Subcutaneous abdominal adipose tissue (tissue), 5 donors: ENCODE results near the gene GP5.

Experiments used
- H3K27ac ChIP-seq: one replicate; pipeline ENCODE4 v1.7.0; 2013; ENCODE audit warnings: low read depth, mild to moderate bottlenecking, inconsistent platforms, low read length, moderate library complexity
- H3K27me3 ChIP-seq, 5 donors: one replicate each; pipeline ENCODE4 v1.7.0; 2013; ENCODE audit warnings: low read length in 5 of 5, inconsistent platforms in 1 of 5; ENCODE audit not compliant: control insufficient read depth in 5 of 5, insufficient read depth in 4 of 5
- H3K36me3 ChIP-seq, 5 donors: one replicate each; pipeline ENCODE4 v1.7.0; 2013; ENCODE audit warnings: low read length in 5 of 5; ENCODE audit not compliant: control insufficient read depth in 5 of 5, insufficient read depth in 5 of 5
- H3K4me1 ChIP-seq, 5 donors: one replicate each; pipeline ENCODE4 v1.7.0; 2013; ENCODE audit warnings: low read length in 5 of 5, mild to moderate bottlenecking in 3 of 5, moderate library complexity in 1 of 5; ENCODE audit not compliant: control insufficient read depth in 5 of 5, insufficient read depth in 5 of 5
- H3K4me3 ChIP-seq, 5 donors: one replicate each; pipeline ENCODE4 v1.7.0; 2013; ENCODE audit warnings: low read length in 5 of 5, low read depth in 1 of 5
- H3K9ac ChIP-seq, 5 donors: one replicate each; pipeline ENCODE4 v1.7.0; 2013; ENCODE audit warnings: low read length in 5 of 5, mild to moderate bottlenecking in 4 of 5, moderate library complexity in 3 of 5
- H3K9me3 ChIP-seq, 5 donors: one replicate each; pipeline ENCODE4 v1.7.0; 2013; ENCODE audit warnings: low read length in 5 of 5; ENCODE audit not compliant: control insufficient read depth in 5 of 5
- donor health status: healthy.
- donor health status: healthy.
- donor health status: healthy.
- donor health status: healthy.
- donor health status: healthy.

The GP5 gene

DNA sequence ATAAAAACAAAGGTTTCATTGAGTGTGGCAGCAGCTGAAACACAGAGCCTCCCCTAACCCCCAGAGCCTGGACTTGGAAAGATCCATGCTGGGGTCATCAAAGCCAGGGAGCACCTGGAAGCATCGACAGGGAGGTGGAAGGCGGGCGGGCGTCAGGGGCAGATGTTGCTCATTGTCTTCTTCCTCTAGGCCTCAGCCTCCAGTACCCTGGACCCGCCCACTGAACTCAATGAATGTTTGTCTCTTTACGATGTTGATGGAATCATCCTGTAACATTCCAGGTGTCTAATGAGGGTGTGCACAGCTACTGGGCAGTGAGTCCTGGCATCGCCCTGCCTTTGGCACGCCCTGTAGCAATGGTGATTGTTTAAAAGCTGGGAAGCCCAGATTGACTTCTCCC, 9.8 kb downstream of the GP5 start:
- Histone ChIP-seq H3K4me3 (no peak overlapping the region), H3K27ac (no peak overlapping the region), H3K27me3 (peaks cover 4 to 9% (median 7%) of the 10 kb centered on the region in 5 donors), H3K4me1 (peaks cover 0 to 3% (median 0%) of the 10 kb centered on the region in 5 donors), H3K9me3 (peaks cover 0 to 8% (median 4%) of the 10 kb centered on the region in 5 donors), H3K36me3 (no peaks in the 10 kb centered on the region), H3K9ac (no peak overlapping the region)

DNA sequence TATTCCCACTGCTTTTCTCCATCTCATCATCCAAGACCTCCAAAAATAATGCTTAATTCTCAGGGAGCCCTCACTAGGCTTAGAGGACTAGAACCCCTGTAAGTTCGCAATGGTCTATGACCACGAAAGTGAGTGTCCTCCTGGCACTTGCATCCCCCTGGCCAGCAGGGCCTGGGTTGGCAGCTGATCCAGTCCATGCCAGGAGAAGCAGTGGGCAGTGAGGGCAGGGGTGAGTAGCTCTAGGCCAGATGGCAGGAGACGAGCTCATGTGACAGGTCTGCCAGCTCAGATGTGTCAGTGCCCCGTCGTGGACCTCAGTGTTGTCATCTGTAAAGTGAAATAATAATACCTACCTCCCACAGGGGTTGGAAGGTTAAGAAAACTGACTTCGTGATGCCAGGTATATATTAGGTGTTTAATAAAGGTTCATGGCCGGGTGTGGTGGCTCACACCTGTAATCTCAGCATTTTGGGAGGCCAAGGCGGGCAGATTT, 11.1 kb downstream of the GP5 start:
- Histone ChIP-seq H3K9ac (no peak overlapping the region), H3K27me3 (peaks cover 7 to 12% (median 12%) of the 10 kb centered on the region in 5 donors), H3K9me3 (peaks cover 0 to 8% (median 4%) of the 10 kb centered on the region in 5 donors), H3K27ac (no peak overlapping the region), H3K4me3 (no peak overlapping the region), H3K4me1 (peaks cover 0 to 3% (median 0%) of the 10 kb centered on the region in 5 donors), H3K36me3 (no peaks in the 10 kb centered on the region)

DNA sequence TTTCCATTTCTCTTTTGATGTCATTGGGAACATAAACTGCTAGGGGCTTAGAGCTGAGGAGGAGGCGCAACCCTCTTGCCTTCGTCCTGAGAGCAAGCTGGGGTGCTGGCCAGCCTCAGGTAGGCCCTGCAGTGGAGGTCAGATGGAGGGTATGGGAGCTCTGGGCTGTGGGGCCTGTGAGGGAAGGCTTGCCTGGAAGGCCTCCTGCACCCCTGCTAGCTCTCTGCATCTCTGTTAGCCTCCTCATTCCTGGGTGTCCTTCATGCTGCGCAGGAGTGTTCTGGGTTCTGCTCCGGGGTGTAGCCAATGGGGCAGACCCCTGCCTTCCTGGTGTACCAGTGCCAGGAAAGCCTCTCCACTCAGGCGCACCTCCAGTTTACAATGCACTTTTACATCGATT, 11.8 kb downstream of the GP5 start:
- H3K27ac ChIP-seq = no peak overlapping the region
- H3K4me3 ChIP-seq = no peak overlapping the region
- H3K27me3 ChIP-seq = peaks cover 7 to 12% (median 12%) of the 10 kb centered on the region in 5 donors
- peaks cover 0 to 8% (median 4%) of the 10 kb centered on the region in 5 donors for H3K9me3 ChIP-seq
- H3K4me1 ChIP-seq = peaks cover 0 to 3% (median 0%) of the 10 kb centered on the region in 5 donors
- H3K36me3 ChIP-seq = no peaks in the 10 kb centered on the region
- H3K9ac ChIP-seq = no peak overlapping the region

GRCh38 chr3:194386648-194387047, 12.4 kb downstream of the GP5 start:
- Histone ChIP-seq H3K27me3 (peaks cover 7 to 13% (median 12%) of the 10 kb centered on the region in 5 donors), H3K4me3 (no peak overlapping the region), H3K36me3 (no peaks in the 10 kb centered on the region), H3K4me1 (peaks cover 0 to 3% (median 0%) of the 10 kb centered on the region in 5 donors), H3K9me3 (peaks cover 0 to 8% (median 4%) of the 10 kb centered on the region in 5 donors), H3K9ac (no peak overlapping the region), H3K27ac (no peak overlapping the region)

DNA sequence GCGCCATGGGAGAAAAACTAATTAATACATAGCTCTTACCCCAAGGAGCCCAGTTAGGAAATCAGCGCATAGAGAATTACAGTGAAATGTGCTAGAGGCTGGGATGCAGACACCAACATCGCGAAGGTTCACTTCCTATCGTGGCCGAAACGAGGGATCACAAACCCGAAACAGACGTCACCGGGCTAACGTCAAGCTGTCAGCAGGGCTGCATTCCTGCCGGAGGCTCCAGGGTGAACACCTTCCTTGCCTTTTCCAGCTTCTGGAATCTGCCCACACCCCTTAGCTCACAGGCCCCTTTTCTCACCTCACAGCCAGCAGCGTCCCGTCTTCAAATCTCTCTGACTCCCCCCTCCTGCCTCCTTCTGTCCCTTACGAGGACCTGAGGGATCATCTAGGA, 13.0 kb downstream of the GP5 start:
- peaks cover 0 to 5% (median 4%) of the 10 kb centered on the region in 5 donors for H3K9me3 ChIP-seq
- no peak overlapping the region for H3K4me3 ChIP-seq
- H3K9ac ChIP-seq = no peak overlapping the region
- no peak overlapping the region for H3K27ac ChIP-seq
- no peaks in the 10 kb centered on the region for H3K36me3 ChIP-seq
- peaks cover 0 to 3% (median 0%) of the 10 kb centered on the region in 5 donors for H3K4me1 ChIP-seq
- H3K27me3 ChIP-seq = peaks cover 7 to 16% (median 12%) of the 10 kb centered on the region in 5 donors

GRCh38 chr3:194384569-194385001, 14.5 kb downstream of the GP5 start:
- Histone ChIP-seq H3K27me3 (peaks cover 7 to 25% (median 19%) of the 10 kb centered on the region in 5 donors), H3K9ac (no peak overlapping the region), H3K9me3 (no peaks in the 10 kb centered on the region), H3K27ac (no peak overlapping the region), H3K4me3 (no peak overlapping the region), H3K4me1 (peaks cover 0 to 3% (median 0%) of the 10 kb centered on the region in 5 donors), H3K36me3 (no peaks in the 10 kb centered on the region)

DNA sequence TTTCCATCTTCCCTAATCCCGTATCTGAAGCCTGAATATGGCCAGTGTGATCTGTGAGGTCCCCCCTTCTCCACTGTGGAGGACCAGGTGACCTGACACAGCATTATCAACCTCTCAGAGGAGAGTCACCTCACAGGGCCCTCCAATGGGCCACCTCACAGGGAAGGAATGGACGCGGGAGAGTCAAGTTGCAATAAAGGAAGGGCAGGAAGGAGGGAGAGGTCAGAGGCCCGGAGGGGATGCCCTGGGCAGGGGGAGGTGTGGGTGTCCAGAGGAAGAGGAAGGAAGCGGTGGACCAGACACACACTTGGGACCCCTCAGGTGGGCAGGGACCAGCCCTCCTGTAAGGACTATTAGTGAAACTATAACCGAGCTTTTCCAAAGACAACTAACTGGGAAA, 14.9 kb downstream of the GP5 start:
- Histone ChIP-seq H3K27ac (no peak overlapping the region), H3K9ac (no peak overlapping the region), H3K4me1 (peaks cover 0 to 3% (median 0%) of the 10 kb centered on the region in 5 donors), H3K9me3 (no peaks in the 10 kb centered on the region), H3K4me3 (no peak overlapping the region), H3K27me3 (peaks cover 9 to 25% (median 19%) of the 10 kb centered on the region in 5 donors), H3K36me3 (no peaks in the 10 kb centered on the region)

DNA sequence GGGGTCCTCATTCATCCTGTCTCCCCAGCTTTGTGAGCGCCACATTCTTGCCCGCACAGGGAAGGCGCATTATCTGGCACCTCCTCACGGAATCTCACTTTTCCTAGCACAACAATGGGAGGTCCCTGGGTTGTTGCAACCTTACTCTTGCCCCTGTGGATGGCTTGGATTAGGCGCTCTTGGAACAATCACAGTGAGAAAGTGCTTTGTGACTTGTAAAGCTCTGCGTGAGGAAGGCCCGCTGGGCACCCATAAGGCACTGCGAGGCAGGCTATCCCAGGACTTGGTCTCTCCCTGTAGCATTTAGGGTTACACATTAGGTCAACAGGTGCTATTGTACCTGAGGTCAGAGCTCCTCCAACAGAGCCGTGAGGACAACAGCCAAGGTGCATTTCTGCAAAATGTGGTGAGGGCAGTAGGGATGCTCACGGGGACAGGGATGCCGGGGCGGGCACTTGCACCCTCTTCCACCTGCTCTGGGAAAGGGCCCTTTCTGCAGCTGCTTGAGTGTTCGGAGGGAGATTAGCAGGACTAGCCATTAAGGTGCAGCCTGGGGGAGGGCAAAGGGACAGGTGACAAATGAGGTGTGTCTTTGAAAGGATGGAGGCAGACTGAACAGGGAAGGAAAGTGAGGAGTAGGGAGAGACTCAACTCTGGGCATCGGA, 15.7 kb downstream of the GP5 start:
- Histone ChIP-seq H3K9ac (no peak overlapping the region), H3K36me3 (no peaks in the 10 kb centered on the region), H3K27me3 (peaks cover 9 to 25% (median 23%) of the 10 kb centered on the region in 5 donors), H3K4me1 (peaks cover 0 to 3% (median 0%) of the 10 kb centered on the region in 5 donors), H3K27ac (no peak overlapping the region), H3K9me3 (no peaks in the 10 kb centered on the region), H3K4me3 (no peak overlapping the region)

DNA sequence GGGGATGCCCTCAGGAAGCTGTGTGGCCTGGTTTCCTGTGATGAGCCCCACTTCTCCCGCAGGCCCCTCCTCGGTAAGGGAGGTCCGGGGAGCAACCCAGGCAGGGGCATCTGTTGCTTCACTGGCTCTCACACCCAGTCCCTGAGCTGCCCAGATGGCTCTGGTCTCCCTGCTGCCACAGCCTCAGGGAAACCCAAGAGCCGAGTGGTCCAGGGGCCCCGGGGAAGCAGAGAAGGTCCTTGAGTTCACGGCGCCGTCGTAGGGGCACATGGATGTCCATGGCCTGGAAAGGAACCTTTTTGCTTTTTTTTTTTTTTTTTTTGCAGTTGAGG, 16.2 kb downstream of the GP5 start:
- Histone ChIP-seq H3K27me3 (peaks cover 9 to 25% (median 23%) of the 10 kb centered on the region in 5 donors), H3K36me3 (no peaks in the 10 kb centered on the region), H3K27ac (no peak overlapping the region), H3K9me3 (no peaks in the 10 kb centered on the region), H3K4me1 (peaks cover 0 to 3% (median 0%) of the 10 kb centered on the region in 5 donors), H3K9ac (no peak overlapping the region), H3K4me3 (no peak overlapping the region)

DNA sequence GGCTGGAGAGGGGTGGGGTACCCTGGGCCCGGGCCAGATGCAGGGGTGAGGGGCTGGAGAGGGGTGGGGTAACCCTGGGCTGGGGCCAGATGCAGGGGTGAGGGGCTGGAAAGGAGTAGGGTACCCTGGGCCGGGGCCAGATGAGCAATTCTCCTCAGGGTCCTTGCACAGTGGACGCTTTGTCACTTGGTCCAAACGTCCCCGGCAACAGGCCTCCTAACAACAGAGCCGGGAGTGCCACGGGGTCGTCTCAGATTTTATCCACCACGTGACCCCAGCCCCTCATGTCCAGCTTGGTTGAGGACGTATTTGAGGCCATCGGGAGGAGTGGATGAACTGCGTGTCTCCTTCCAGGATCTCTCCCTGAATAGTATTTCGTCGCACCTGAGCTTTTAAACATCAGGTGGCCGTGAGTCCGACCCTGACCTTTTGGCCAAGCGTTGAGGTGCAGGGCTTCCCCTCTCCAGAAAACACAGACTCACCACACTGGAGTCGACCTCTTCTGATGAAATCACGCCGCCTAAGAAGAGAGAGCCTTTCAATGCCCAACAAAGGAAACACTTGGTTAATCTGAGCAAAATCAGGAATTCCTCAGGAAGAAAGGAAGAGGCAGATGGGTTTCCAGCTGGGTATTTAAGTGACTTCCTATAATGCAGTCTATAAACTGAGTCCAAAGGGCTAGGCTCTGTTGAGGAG, 16.7 kb downstream of the GP5 start:
- H3K27me3 ChIP-seq = peaks cover 6 to 25% (median 22%) of the 10 kb centered on the region in 5 donors

More for the DNA sequence above, 16.7 kb downstream of the GP5 start:
- no peaks in the 10 kb centered on the region for H3K36me3 ChIP-seq
- H3K4me3 ChIP-seq = no peak overlapping the region
- no peak overlapping the region for H3K27ac ChIP-seq
- no peaks in the 10 kb centered on the region for H3K9me3 ChIP-seq
- H3K9ac ChIP-seq = no peak overlapping the region
- peaks cover 0 to 3% (median 0%) of the 10 kb centered on the region in 5 donors for H3K4me1 ChIP-seq
